IMR-90 (cell line): ENCODE results near the gene SCG5. TPM values are rescaled to one million over a fixed set of nuclear protein-coding genes. Genes with fewer than 3 reads are reported as not detected.

ENCODE experiments used
- ATAC-seq: fragments of 200-7000 bp; cut with Tn5 transposase; 2 replicates; pipeline ENCODE4 v1.9.1; 2020; ENCODE audit warnings: low read depth, mild to moderate bottlenecking, moderate library complexity
- BruUV-seq: library from RNA; stranded (reverse); fragments of 400-500 nt; replicated peaks from 2 replicates; lab custom pipeline; 2021; lab: Mats Ljungman, UMichigan
- CTCF ChIA-PET: fragments of 300-600 bp; formaldehyde crosslinking; extraction: SDS; loops from one replicate; lab custom pipeline; 2021; ENCODE audit warnings: antibody characterized with exemption; lab: Yijun Ruan, JAX
- POLR2A ChIA-PET: fragments of 300-600 bp; sonication (Branson Sonifier 250); formaldehyde crosslinking; loops from one replicate; lab custom pipeline; 2022; ENCODE audit warnings: antibody characterized with exemption; ENCODE audit not compliant: unreplicated experiment; lab: Charles Lee
- DNase-seq: peaks from one replicate; pipeline ENCODE4 v3.0.0; 2013
- H2AFZ ChIP-seq: replicated peaks from 2 replicates; pipeline ENCODE3; 2013; ENCODE audit warnings: low read length, mild to moderate bottlenecking; ENCODE audit not compliant: poor library complexity
- H2AK5ac ChIP-seq: 2 replicates; pipeline ENCODE4 v1.6.1; 2013; ENCODE audit warnings: low read depth, low read length, inconsistent platforms
- H2AK9ac ChIP-seq: replicated peaks from 2 replicates; pipeline ENCODE3; 2013; ENCODE audit warnings: mild to moderate bottlenecking, low read depth, low read length, moderate library complexity; ENCODE audit not compliant: poor library complexity
- H2BK120ac ChIP-seq: 2 replicates; pipeline ENCODE4 v1.6.1; 2013; ENCODE audit warnings: low read depth, low read length, inconsistent platforms
- H2BK15ac ChIP-seq: 3 replicates; pipeline ENCODE4 v1.6.1; 2013; ENCODE audit warnings: low read depth, low read length, inconsistent platforms
- H2BK20ac ChIP-seq: 2 replicates; pipeline ENCODE4 v1.6.1; 2013; ENCODE audit warnings: low read depth, mild to moderate bottlenecking, inconsistent platforms, low read length, moderate library complexity
- H2BK5ac ChIP-seq: 2 replicates; pipeline ENCODE4 v1.6.1; 2013; ENCODE audit warnings: mild to moderate bottlenecking, low read depth, low read length, inconsistent platforms; ENCODE audit not compliant: poor library complexity, severe bottlenecking
- H3K14ac ChIP-seq: replicated peaks from 2 replicates; pipeline ENCODE4 v1.6.1; 2013; ENCODE audit warnings: low read depth, low read length, inconsistent platforms
- H3K18ac ChIP-seq: 2 replicates; pipeline ENCODE4 v1.6.1; 2013; ENCODE audit warnings: low read depth, low read length, control low read depth
- H3K23ac ChIP-seq: 2 replicates; pipeline ENCODE4 v1.6.1; 2013; ENCODE audit warnings: low read depth, low read length, inconsistent platforms
- H3K27ac ChIP-seq: 2 replicates; pipeline ENCODE4 v1.5.1; 2013; ENCODE audit warnings: mild to moderate bottlenecking, control low read depth, low read length; ENCODE audit not compliant: insufficient read depth
- H3K27me3 ChIP-seq: 2 replicates; pipeline ENCODE4 v1.6.1; 2013; ENCODE audit warnings: low read length; ENCODE audit not compliant: control insufficient read depth, insufficient read depth
- H3K36me3 ChIP-seq: 2 replicates; pipeline ENCODE4 v1.6.1; 2013; ENCODE audit warnings: low read length, mixed read lengths; ENCODE audit not compliant: control insufficient read depth, insufficient read depth
- H3K4ac ChIP-seq: 2 replicates; pipeline ENCODE4 v1.6.1; 2013; ENCODE audit warnings: low read depth, low read length, inconsistent platforms
- H3K4me1 ChIP-seq: 2 replicates; pipeline ENCODE4 v1.6.1; 2013; ENCODE audit warnings: low read length, mixed read lengths; ENCODE audit not compliant: control insufficient read depth, insufficient read depth
- H3K4me2 ChIP-seq: 2 replicates; pipeline ENCODE4 v1.6.1; 2013; ENCODE audit warnings: low read depth, mild to moderate bottlenecking, control low read depth, low read length, moderate library complexity
- H3K4me3 ChIP-seq: 2 replicates; pipeline ENCODE4 v1.5.1; 2013; ENCODE audit warnings: low read depth, mild to moderate bottlenecking, control low read depth, low read length, moderate library complexity; ENCODE audit not compliant: insufficient read depth
- H3K56ac ChIP-seq: 2 replicates; pipeline ENCODE4 v1.6.1; 2013; ENCODE audit warnings: low read length, inconsistent platforms; ENCODE audit not compliant: insufficient read depth; ENCODE audit errors: extremely low read depth
- H3K79me1 ChIP-seq, 2 experiments: 2 replicates each; pipeline ENCODE4 v1.6.1; 2013; ENCODE audit warnings: low read length in 2 of 2, inconsistent platforms in 1 of 2, low read depth in 1 of 2
- H3K9ac ChIP-seq: 2 replicates; pipeline ENCODE4 v1.6.1; 2013; ENCODE audit warnings: low read depth, low read length, control low read depth
- H3K9me1 ChIP-seq: 2 replicates; pipeline ENCODE4 v1.6.1; 2013; ENCODE audit warnings: low read length, inconsistent platforms; ENCODE audit not compliant: insufficient read depth
- H3K9me3 ChIP-seq: 2 replicates; pipeline ENCODE4 v1.6.1; 2013; ENCODE audit warnings: low read length; ENCODE audit not compliant: control insufficient read depth, insufficient read depth
- H4K20me1 ChIP-seq: 2 replicates; pipeline ENCODE4 v1.6.1; 2013; ENCODE audit warnings: low read length, inconsistent platforms; ENCODE audit not compliant: insufficient read depth
- H4K5ac ChIP-seq: 2 replicates; pipeline ENCODE4 v1.6.1; 2013; ENCODE audit warnings: mild to moderate bottlenecking, low read depth, low read length, control low read depth
- H4K8ac ChIP-seq, 2 experiments: 2 replicates each; pipeline ENCODE4 v1.6.1; 2013; ENCODE audit warnings: low read depth in 2 of 2, low read length in 2 of 2, control low read depth in 1 of 2, inconsistent platforms in 1 of 2
- H4K91ac ChIP-seq: 2 replicates; pipeline ENCODE4 v1.6.1; 2013; ENCODE audit warnings: low read depth, low read length, inconsistent platforms; ENCODE audit not compliant: insufficient read depth
- CEBPB ChIP-seq: IDR thresholded peaks from 2 replicates; pipeline ENCODE4 v1.6.1; 2012; ENCODE audit warnings: low read depth, low read length, improper control_type of control experiment
- FOS ChIP-seq: fragments of 150-350 bp; IDR thresholded peaks from 2 replicates; pipeline ENCODE4 v1.6.1; 2016; ENCODE audit warnings: low read depth, low read length
- POLR2A ChIP-seq: IDR thresholded peaks from 2 replicates; pipeline ENCODE4 v1.6.1; 2012; ENCODE audit warnings: mild to moderate bottlenecking, low read depth, low read length
- WGBS, 2 experiments: methylation state at CpG; one replicate each; pipeline versions ENCODE4 v1.1.5 to v1.1.7; 2013; ENCODE audit warnings: missing lambda C conversion rate in 2 of 2; ENCODE audit not compliant: insufficient read length in 1 of 2; ENCODE audit errors: extremely low coverage in 2 of 2; 5-methylcytosine and 5-hydroxymethylcytosine counted together
- dilution Hi-C: fragments of 300-500 bp; cut with HindIII; formaldehyde crosslinking; loops from one replicate; pipeline ENCODE4 v1.14.3; 2018; ENCODE audit warnings: low sequenced_read_pairs; ENCODE audit not compliant: unreplicated experiment
- in situ Hi-C: fragments of 300-500 bp; cut with MboI; formaldehyde crosslinking; loops from 3 replicates; pipeline ENCODE4 v1.14.3; 2019; ENCODE audit warnings: low sequenced_read_pairs, inconsistent platforms, mixed read lengths
- intact Hi-C: fragments of 100-400 bp; cut with micrococcal nuclease; formaldehyde crosslinking; loops from 2 replicates; pipeline ENCODE4 v1.10.0; 2022
- polyA plus RNA-seq, 3 experiments: library from polyadenylated mRNA; depleted of rRNA; stranded (reverse); fragments of >200 nt; gene quantifications; 2 replicates each; pipeline ENCODE4 v1.2.3, GENCODE V29; 2012; ENCODE audit warnings: low replicate concordance in 1 of 3
- total RNA-seq: library from RNA; depleted of rRNA; stranded (reverse); fragments of >200 nt; gene quantifications from 2 replicates; pipeline ENCODE4 v1.2.3, GENCODE V29; 2012

SCG5 gene
- total and polyA plus RNA-seq, 2 of the 4 experiments (the other 2 are of a cell fraction) = 7.9 to 16.8 TPM

DNA sequence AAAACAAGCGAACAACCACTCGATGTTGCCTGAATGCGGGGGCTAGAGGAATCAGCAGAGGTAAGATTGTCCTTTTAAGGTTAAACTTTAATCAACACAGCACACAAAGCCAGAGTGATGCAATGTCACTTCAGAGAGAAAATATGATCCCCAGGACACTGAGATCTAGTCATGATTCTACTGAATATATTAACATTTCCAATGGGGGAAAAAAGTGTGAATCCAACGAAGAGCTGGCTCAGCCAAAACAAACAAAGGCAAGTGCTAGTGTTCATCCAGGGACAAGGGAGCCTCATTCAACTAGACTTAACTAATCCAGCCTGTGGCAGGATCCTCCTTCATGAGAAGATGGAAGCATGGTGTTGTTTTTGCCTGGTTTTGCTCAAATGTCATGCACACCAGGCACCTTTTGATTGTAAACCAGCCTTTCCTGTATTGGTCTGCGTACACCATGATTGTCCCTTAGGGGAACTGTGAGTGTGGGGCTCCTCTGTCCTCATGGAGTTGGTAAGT, 35.8 kb downstream of the SCG5 start:
- Histone ChIP-seq H3K4ac (peak overlapping the region; percentile 14; the same call in 1 of the 2 replicates), H3K4me2 (peak overlapping the region; percentile 10; the same call in 1 of the 2 replicates), H3K14ac (peak overlapping the region; percentile 15; the same call in 1 of the 2 replicates), H4K5ac (peak overlapping the region; percentile 67), H3K4me3 (no peak overlapping the region), H4K8ac (peak overlapping the region in 1 of 2 experiments; percentile 49; a peak in 3 of 4 replicates), H2BK120ac (peak overlapping the region; percentile 21; the same call in 1 of the 2 replicates), H3K27ac (no peak overlapping the region), H2BK15ac (peak overlapping the region; percentile 15; the same call in 1 of the 3 replicates), H2AK9ac (no peak overlapping the region), H3K23ac (peak overlapping the region; percentile 11; the same call in 1 of the 2 replicates), H3K9me3 (no peaks in the 10 kb centered on the region), H3K18ac (peak overlapping the region; percentile 19; the same call in 1 of the 2 replicates), H3K9ac (no peak overlapping the region), H3K9me1 (peaks cover 7% of the 10 kb centered on the region), H3K79me1 (peaks cover 0 to 7% of the 10 kb centered on the region in 2 experiments; a peak in 3 of 4 replicates), H3K4me1 (peaks cover 10% of the 10 kb centered on the region), H2BK5ac (peak overlapping the region; percentile 17), H2AFZ (peak overlapping the region; percentile 19), H3K27me3 (no peaks in the 10 kb centered on the region), H4K91ac (peak overlapping the region; percentile 45), H3K56ac (no peak overlapping the region), H2BK20ac (peak overlapping the region; percentile 38; the same call in 1 of the 2 replicates), H4K20me1 (no peaks in the 10 kb centered on the region), H2AK5ac (peak overlapping the region; percentile 24), H3K36me3 (no peaks in the 10 kb centered on the region)
- peak; percentile 56 for TF ChIP-seq CEBPB
- TF ChIP-seq FOS = no peak
- TF ChIP-seq POLR2A = no peak
- DNase-seq (no peak), ATAC-seq (peak; percentile 14; the same call in 1 of the 2 replicates)
- dilution Hi-C loops = no loop called here
- CTCF ChIA-PET = interaction anchor here (0.6 kb wide), 1 partner anchor 9 kb away, joined by 3 read pairs; no protein-coding TSS in a partner anchor
- WGBS, 2 experiments = 100% methylated on average over 1 of the region's 5 CpGs; no CpG with 5 or more reads in 1 of the 2 experiments
- POLR2A ChIA-PET = no interaction called here
- in situ Hi-C loops = no loop called here
- no TSS peak for BruUV-seq
- intact Hi-C loops = no loop called here
